22Rv1 (cell line): Measurements from ENCODE around the gene C3orf18.

Experiments used
- ZFX ChIP-seq: fragments of 450-650 bp; IDR thresholded peaks from 2 replicates; pipeline ENCODE4 v1.6.1; 2017; ENCODE audit warnings: antibody characterized with exemption, borderline replicate concordance
- TF ChIP-seq, protein P1 (sequence below): fragments of 450-650 bp; IDR thresholded peaks from 2 replicates; pipeline ENCODE4 v1.5.1; 2017; ENCODE audit warnings: mild to moderate bottlenecking

DNA sequence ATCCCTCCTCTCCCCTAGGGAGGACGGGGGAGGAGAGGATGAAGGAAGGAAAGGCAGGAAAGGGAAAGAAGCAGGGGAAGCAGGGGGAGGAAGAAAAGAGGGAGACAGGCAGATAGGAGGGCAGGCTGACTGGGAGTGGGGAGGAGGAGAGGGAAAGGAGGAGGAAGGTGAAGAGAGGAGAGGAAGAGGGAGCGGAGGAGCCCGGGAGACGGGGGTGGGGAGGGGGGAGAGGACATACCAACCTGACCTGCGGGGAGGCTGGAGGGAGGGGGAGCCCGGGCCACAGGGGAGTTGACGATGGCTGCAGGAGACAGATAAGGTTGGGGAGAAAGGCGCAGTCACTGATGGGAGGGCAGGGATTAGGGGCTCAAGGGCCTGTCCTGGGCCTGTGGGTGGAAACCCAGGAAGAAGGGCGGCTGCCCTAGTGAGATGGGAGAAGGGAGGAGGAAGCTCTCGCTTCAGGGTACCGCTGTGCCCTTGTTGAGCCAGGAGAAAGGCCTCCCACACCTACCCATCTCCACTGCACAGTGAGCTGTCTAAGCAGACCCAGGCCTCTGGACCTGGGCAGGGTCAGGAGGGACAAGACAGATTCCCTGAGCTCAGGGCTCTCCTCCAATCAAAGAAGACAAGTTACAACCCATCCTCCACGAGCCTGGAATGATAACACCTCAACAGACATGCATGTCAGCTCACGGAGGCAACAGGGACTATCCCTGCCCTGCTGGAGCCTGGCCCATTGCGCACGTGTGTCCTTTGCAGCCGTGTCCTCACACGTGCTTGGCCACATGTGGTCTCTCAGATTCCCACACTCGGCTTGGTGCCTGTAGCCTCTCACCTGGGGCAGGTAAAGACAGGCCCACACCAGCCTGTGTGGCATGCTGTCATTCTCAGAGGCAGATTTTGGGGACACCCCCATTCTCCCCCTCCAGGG is 27.9 kb downstream of the C3orf18 start:
- TF ChIP-seq, protein P1, sequence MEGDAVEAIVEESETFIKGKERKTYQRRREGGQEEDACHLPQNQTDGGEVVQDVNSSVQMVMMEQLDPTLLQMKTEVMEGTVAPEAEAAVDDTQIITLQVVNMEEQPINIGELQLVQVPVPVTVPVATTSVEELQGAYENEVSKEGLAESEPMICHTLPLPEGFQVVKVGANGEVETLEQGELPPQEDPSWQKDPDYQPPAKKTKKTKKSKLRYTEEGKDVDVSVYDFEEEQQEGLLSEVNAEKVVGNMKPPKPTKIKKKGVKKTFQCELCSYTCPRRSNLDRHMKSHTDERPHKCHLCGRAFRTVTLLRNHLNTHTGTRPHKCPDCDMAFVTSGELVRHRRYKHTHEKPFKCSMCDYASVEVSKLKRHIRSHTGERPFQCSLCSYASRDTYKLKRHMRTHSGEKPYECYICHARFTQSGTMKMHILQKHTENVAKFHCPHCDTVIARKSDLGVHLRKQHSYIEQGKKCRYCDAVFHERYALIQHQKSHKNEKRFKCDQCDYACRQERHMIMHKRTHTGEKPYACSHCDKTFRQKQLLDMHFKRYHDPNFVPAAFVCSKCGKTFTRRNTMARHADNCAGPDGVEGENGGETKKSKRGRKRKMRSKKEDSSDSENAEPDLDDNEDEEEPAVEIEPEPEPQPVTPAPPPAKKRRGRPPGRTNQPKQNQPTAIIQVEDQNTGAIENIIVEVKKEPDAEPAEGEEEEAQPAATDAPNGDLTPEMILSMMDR = no peak
- TF ChIP-seq ZFX = no peak
